CD14-positive monocyte (primary cell): ENCODE results near the gene TCL1A. TPM values are rescaled to one million over a fixed set of nuclear protein-coding genes. Genes with fewer than 3 reads are reported as not detected.

Experiments used
- DNase-seq, 3 donors: peaks; one replicate each; pipeline ENCODE4 v3.0.0-alpha.2; 2011 to 2022
- H2AFZ ChIP-seq: 2 replicates; pipeline ENCODE4 v1.6.0; 2012; ENCODE audit warnings: mild to moderate bottlenecking, low read depth, low read length, inconsistent platforms; ENCODE audit not compliant: insufficient read depth, poor library complexity, severe bottlenecking
- H3K27ac ChIP-seq, 2 donors: 1 replicate in 1 of 2; 2 replicates in 1 of 2; pipeline ENCODE4 v1.5.1; 2012 to 2013; ENCODE audit warnings: low read length in 2 of 2, control low read depth in 1 of 2, inconsistent platforms in 1 of 2, low read depth in 1 of 2, mild to moderate bottlenecking in 1 of 2
- H3K27me3 ChIP-seq, 2 donors: one replicate each; pipeline versions ENCODE4 v1.6.0 to v1.6.1; 2011 to 2013; ENCODE audit warnings: low read length in 2 of 2; ENCODE audit not compliant: control insufficient read depth in 2 of 2, insufficient read depth in 2 of 2
- H3K36me3 ChIP-seq, 2 donors: replicated peaks in 1 of 2; 1 replicate in 1 of 2; 2 replicates in 1 of 2; pipeline versions ENCODE4 v1.5.1 to v1.6.1; 2012 to 2013; ENCODE audit warnings: low read length in 2 of 2, control low read depth in 1 of 2, inconsistent platforms in 1 of 2, mild to moderate bottlenecking in 1 of 2; ENCODE audit not compliant: insufficient read depth in 2 of 2, control insufficient read depth in 1 of 2
- H3K4me1 ChIP-seq, 2 donors: 1 replicate in 1 of 2; 2 replicates in 1 of 2; pipeline versions ENCODE4 v1.5.1 to v1.6.1; 2012 to 2013; ENCODE audit warnings: low read length in 2 of 2, control low read depth in 1 of 2, inconsistent platforms in 1 of 2, mild to moderate bottlenecking in 1 of 2, moderate library complexity in 1 of 2; ENCODE audit not compliant: insufficient read depth in 2 of 2, control insufficient read depth in 1 of 2
- H3K4me2 ChIP-seq: replicated peaks from 2 replicates; pipeline ENCODE3; 2012; ENCODE audit warnings: low read length, moderate library complexity, mild to moderate bottlenecking; ENCODE audit not compliant: poor library complexity, severe bottlenecking; ENCODE audit errors: extremely low read depth
- H3K4me3 ChIP-seq, 3 experiments: fragments of 200-600 bp in 1 of 3; sonication (generic) in 1 of 3; replicated peaks in 1 of 3; 1 replicate in 2 of 3; 2 replicates in 1 of 3; pipeline ENCODE4 v1.5.1; 2011 to 2013; ENCODE audit warnings: low read length in 3 of 3, mild to moderate bottlenecking in 3 of 3, control low read depth in 2 of 3, low read depth in 2 of 3, inconsistent platforms in 1 of 3, moderate library complexity in 1 of 3
- H3K79me2 ChIP-seq: 2 replicates; pipeline ENCODE4 v1.6.0; 2012; ENCODE audit warnings: mild to moderate bottlenecking, control low read depth, inconsistent platforms, low read length, moderate library complexity; ENCODE audit not compliant: insufficient read depth
- H3K9ac ChIP-seq: 2 replicates; pipeline ENCODE4 v1.6.0; 2017; ENCODE audit warnings: low read length, mild to moderate bottlenecking; ENCODE audit not compliant: insufficient read depth, poor library complexity, severe bottlenecking
- H3K9me3 ChIP-seq, 2 donors: replicated peaks in 1 of 2; 1 replicate in 1 of 2; 2 replicates in 1 of 2; pipeline versions ENCODE4 v1.5.1 to v1.6.1; 2012 to 2013; ENCODE audit warnings: low read length in 2 of 2, control low read depth in 1 of 2; ENCODE audit not compliant: control insufficient read depth in 1 of 2, insufficient read depth in 1 of 2
- H4K20me1 ChIP-seq: 2 replicates; pipeline ENCODE4 v1.6.0; 2012; ENCODE audit warnings: mild to moderate bottlenecking, low read length, control low read depth, moderate library complexity; ENCODE audit not compliant: insufficient read depth
- H3K27ac Mint-ChIP-seq, 7 donors: one replicate each; pipeline ENCODE4 v1.8.0; 2020; ENCODE audit warnings: mild to moderate bottlenecking in 7 of 7, mixed read lengths in 7 of 7, moderate library complexity in 6 of 7, inconsistent platforms in 2 of 7
- H3K27me3 Mint-ChIP-seq, 3 donors: one replicate each; pipeline ENCODE4 v1.8.0; 2021 to 2022; ENCODE audit warnings: low read depth in 3 of 3, mild to moderate bottlenecking in 3 of 3, mixed read lengths in 3 of 3, moderate library complexity in 3 of 3, inconsistent platforms in 1 of 3
- H3K36me3 Mint-ChIP-seq, 2 donors: one replicate each; pipeline ENCODE4 v1.8.0; 2020; ENCODE audit warnings: mixed read lengths in 2 of 2, inconsistent platforms in 1 of 2, mild to moderate bottlenecking in 1 of 2
- H3K4me1 Mint-ChIP-seq: one replicate; pipeline ENCODE4 v1.8.0; 2020; ENCODE audit warnings: mild to moderate bottlenecking, mixed read lengths
- H3K4me3 Mint-ChIP-seq, 2 donors: one replicate each; pipeline ENCODE4 v1.8.0; 2020; ENCODE audit warnings: mild to moderate bottlenecking in 2 of 2, mixed read lengths in 2 of 2, moderate library complexity in 1 of 2
- H3K9me3 Mint-ChIP-seq, 7 donors: one replicate each; pipeline ENCODE4 v1.8.0; 2020 to 2022; ENCODE audit warnings: mixed read lengths in 7 of 7, mild to moderate bottlenecking in 6 of 7, moderate library complexity in 6 of 7, inconsistent platforms in 2 of 7
- WGBS: methylation state at CpG from one replicate; pipeline ENCODE4 v1.1.5; 2013; ENCODE audit warnings: missing lambda C conversion rate; ENCODE audit not compliant: insufficient coverage; 5-methylcytosine and 5-hydroxymethylcytosine counted together
- intact Hi-C, 2 donors: fragments of 100-400 bp; cut with micrococcal nuclease; formaldehyde crosslinking; loops; one replicate each; pipeline versions ENCODE4 v1.15.0 to v1.15.1; 2023
- polyA plus RNA-seq, 3 donors: library from polyadenylated mRNA; depleted of rRNA in 1 of 3; unstranded in 2 of 3; stranded (reverse) in 1 of 3; fragments of 300-500 nt in 2 of 3; fragments of >200 nt in 1 of 3; fragmentation: Illumina TruSeq in 2 of 3; gene quantifications; 1 replicate in 2 of 3; 2 replicates in 1 of 3; pipeline ENCODE4 v1.2.3, GENCODE V29; 2012 to 2021
- TF ChIP-seq, protein P1 (sequence below): fragments of 200-600 bp; IDR thresholded peaks from one replicate; pipeline ENCODE4 v1.8.0; 2022; ENCODE audit warnings: antibody characterized with exemption, mild to moderate bottlenecking

Gene TCL1A
- polyA plus RNA-seq, 3 donors = 1.0 to 1.3 (median 1.1) TPM

DNA sequence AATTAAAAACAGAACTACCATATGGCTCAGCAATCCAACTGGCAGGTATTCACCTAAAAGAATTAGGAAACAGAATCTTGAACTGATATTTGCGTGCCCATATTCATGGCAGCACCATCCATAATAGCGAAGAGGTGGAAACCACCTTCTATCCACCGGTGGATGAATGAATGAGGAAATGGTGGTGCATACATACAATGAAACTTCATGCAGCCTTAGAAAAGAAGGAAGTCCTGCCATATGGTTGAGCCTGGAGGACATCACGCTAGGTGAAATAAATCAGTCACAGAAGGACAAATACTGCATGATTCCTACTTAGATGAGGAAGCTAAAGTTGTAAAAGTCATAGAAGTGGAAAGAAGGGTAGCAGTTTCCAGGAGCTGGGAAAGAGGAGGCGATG, 6.6 kb downstream of the TCL1A start:
- no peaks in the 10 kb centered on the region for H3K4me1 Mint-ChIP-seq
- 14% methylated on average over 1 of the region's 5 CpGs for WGBS
- no peak for DNase-seq
- Histone ChIP-seq H3K4me1 (no peaks in the 10 kb centered on the region), H3K9ac (no peak overlapping the region), H4K20me1 (no peaks in the 10 kb centered on the region), H3K36me3 (no peaks in the 10 kb centered on the region), H3K9me3 (no peaks in the 10 kb centered on the region), H3K79me2 (no peaks in the 10 kb centered on the region), H3K27ac (no peak overlapping the region), H3K27me3 (peaks cover 0 to 2% of the 10 kb centered on the region in 2 donors), H2AFZ (no peak overlapping the region), H3K4me3 (no peak overlapping the region), H3K4me2 (no peak overlapping the region)
- intact Hi-C loops = no loop called here
- TF ChIP-seq, protein P1, sequence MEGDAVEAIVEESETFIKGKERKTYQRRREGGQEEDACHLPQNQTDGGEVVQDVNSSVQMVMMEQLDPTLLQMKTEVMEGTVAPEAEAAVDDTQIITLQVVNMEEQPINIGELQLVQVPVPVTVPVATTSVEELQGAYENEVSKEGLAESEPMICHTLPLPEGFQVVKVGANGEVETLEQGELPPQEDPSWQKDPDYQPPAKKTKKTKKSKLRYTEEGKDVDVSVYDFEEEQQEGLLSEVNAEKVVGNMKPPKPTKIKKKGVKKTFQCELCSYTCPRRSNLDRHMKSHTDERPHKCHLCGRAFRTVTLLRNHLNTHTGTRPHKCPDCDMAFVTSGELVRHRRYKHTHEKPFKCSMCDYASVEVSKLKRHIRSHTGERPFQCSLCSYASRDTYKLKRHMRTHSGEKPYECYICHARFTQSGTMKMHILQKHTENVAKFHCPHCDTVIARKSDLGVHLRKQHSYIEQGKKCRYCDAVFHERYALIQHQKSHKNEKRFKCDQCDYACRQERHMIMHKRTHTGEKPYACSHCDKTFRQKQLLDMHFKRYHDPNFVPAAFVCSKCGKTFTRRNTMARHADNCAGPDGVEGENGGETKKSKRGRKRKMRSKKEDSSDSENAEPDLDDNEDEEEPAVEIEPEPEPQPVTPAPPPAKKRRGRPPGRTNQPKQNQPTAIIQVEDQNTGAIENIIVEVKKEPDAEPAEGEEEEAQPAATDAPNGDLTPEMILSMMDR = no peak
- H3K36me3 Mint-ChIP-seq = no peaks in the 10 kb centered on the region
- no peak overlapping the region for H3K4me3 Mint-ChIP-seq
- peaks cover 13 to 19% (median 14%) of the 10 kb centered on the region in 3 donors for H3K27me3 Mint-ChIP-seq
- H3K27ac Mint-ChIP-seq = no peak overlapping the region
- peaks cover 0 to 4% (median 0%) of the 10 kb centered on the region in 7 donors for H3K9me3 Mint-ChIP-seq

DNA sequence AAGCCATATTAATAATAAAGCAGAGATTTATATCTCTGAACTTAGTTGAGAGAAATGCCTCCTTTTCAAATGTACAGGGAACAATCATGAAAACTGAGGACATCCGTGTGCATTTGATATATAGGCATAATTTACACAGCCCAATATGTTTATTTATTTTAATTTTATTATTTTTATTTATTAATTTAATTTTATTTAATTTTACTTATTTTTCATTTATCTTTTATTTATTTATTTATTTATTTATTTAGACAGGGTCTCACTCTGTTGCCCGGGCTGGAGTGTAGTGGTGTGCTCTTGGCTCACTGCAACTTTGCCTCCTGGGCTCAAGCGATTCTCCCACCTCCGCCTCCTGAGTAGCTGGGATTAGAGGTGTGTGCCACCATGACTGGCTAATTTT, 8.4 kb downstream of the TCL1A start:
- H3K9me3 Mint-ChIP-seq = peaks cover 0 to 4% (median 0%) of the 10 kb centered on the region in 7 donors
- H3K4me2 ChIP-seq = no peak overlapping the region

More for the DNA sequence above, 8.4 kb downstream of the TCL1A start:
- DNase-seq = no peak
- Histone ChIP-seq H3K4me3 (no peak overlapping the region), H4K20me1 (no peaks in the 10 kb centered on the region), H3K27me3 (peaks cover 0 to 6% of the 10 kb centered on the region in 2 donors), H3K27ac (no peak overlapping the region), H3K36me3 (no peaks in the 10 kb centered on the region), H3K9ac (no peak overlapping the region), H2AFZ (no peak overlapping the region), H3K9me3 (no peaks in the 10 kb centered on the region), H3K4me1 (no peaks in the 10 kb centered on the region), H3K79me2 (no peaks in the 10 kb centered on the region)
- Mint-ChIP-seq H3K27me3 (peaks cover 16 to 22% (median 21%) of the 10 kb centered on the region in 3 donors), H3K27ac (no peak overlapping the region), H3K36me3 (no peaks in the 10 kb centered on the region), H3K4me1 (no peaks in the 10 kb centered on the region), H3K4me3 (no peak overlapping the region)
- WGBS = 92% methylated on average over 3 of the region's 4 CpGs
- intact Hi-C loops = no loop called here
- TF ChIP-seq, protein P1 = no peak
